HCT116 (cell line): ENCODE results near the gene CHRNA7. TPM values are rescaled to one million over a fixed set of nuclear protein-coding genes. Genes with fewer than 3 reads are reported as not detected.

Source experiments
- ATAC-seq: fragments of 200-7000 bp; cut with Tn5 transposase; 2 replicates; pipeline ENCODE4 v1.9.1; 2020; ENCODE audit warnings: mild to moderate bottlenecking, moderate library complexity
- Bru-seq: library from RNA; stranded (reverse); fragments of 400-500 nt; gene quantifications from one replicate; lab custom pipeline; 2021; lab: Mats Ljungman, UMichigan
- BruChase-seq, 2 experiments: library from RNA; stranded (reverse); fragments of 400-500 nt; gene quantifications; one replicate each; lab custom pipeline; 2021; lab: Mats Ljungman, UMichigan
- BruUV-seq: library from RNA; stranded (reverse); fragments of 400-500 nt; replicated peaks from 2 replicates; lab custom pipeline; 2021; lab: Mats Ljungman, UMichigan
- CTCF ChIA-PET: fragments of 300-600 bp; sonication (Branson Sonifier 250); formaldehyde crosslinking; loops from one replicate; lab custom pipeline; 2021; ENCODE audit warnings: antibody characterized with exemption; lab: Charles Lee
- POLR2A ChIA-PET: fragments of 300-600, 350-600 bp; sonication (Branson Sonifier 250); formaldehyde crosslinking; loops from one replicate; lab custom pipeline; 2021; ENCODE audit warnings: antibody characterized with exemption; lab: Charles Lee
- RAD21 ChIA-PET, 2 experiments: fragments of 300-600 bp; sonication (Branson Sonifier 250); formaldehyde crosslinking; loops; one replicate each; lab custom pipeline; 2023; ENCODE audit warnings: low total read pairs in 2 of 2; ENCODE audit not compliant: uncharacterized antibody in 2 of 2, unreplicated experiment in 2 of 2, low non-redundant PET in 1 of 2; lab: Charles Lee
- DNase-seq: peaks from one replicate; pipeline ENCODE4 v3.0.0-alpha.2; 2010; ENCODE audit warnings: low read depth, low spot score
- H2AFZ ChIP-seq: fragments of 200-600 bp; shearing (Covaris generic), sonication (generic); 2 replicates; pipeline ENCODE4 v1.6.1; 2017; ENCODE audit warnings: low read depth, mixed run types, mixed read lengths, antibody characterized with exemption, low read length; ENCODE audit not compliant: poor library complexity, severe bottlenecking
- H3K27ac ChIP-seq: 2 replicates; pipeline ENCODE4 v1.5.1; 2012; ENCODE audit warnings: low read depth, low read length
- H3K27me3 ChIP-seq: fragments of 200-600 bp; sonication (generic); 2 replicates; pipeline ENCODE4 v1.6.1; 2016; ENCODE audit warnings: mixed run types, low read length, mixed read lengths; ENCODE audit not compliant: insufficient read depth
- H3K36me3 ChIP-seq, 2 experiments: fragments of 200-500 bp in 1 of 2; fragments of 200-600 bp in 1 of 2; sonication (Bioruptor generic) in 1 of 2; sonication (generic) in 1 of 2; 2 replicates each; pipeline versions ENCODE4 v1.5.1 to v1.6.1; 2014 to 2016; ENCODE audit warnings: low read length in 2 of 2, inconsistent platforms in 1 of 2, mixed read lengths in 1 of 2, mixed run types in 1 of 2; ENCODE audit not compliant: insufficient read depth in 2 of 2, control insufficient read depth in 1 of 2
- H3K4me1 ChIP-seq, 2 experiments: fragments of 200-600 bp in 1 of 2; sonication (generic) in 1 of 2; 2 replicates each; pipeline versions ENCODE4 v1.5.1 to v1.6.1; 2012 to 2017; ENCODE audit warnings: low read length in 2 of 2, inconsistent platforms in 1 of 2, mild to moderate bottlenecking in 1 of 2, mixed read lengths in 1 of 2, mixed run types in 1 of 2, moderate library complexity in 1 of 2; ENCODE audit not compliant: insufficient read depth in 2 of 2, control insufficient read depth in 1 of 2
- H3K4me2 ChIP-seq: fragments of 200-600 bp; sonication (generic); 2 replicates; pipeline ENCODE4 v1.6.1; 2017; ENCODE audit warnings: mixed run types, low read length, mixed read lengths
- H3K4me3 ChIP-seq, 2 experiments: fragments of 200-600 bp in 1 of 2; sonication (generic) in 1 of 2; replicated peaks in 1 of 2; 2 replicates each; pipeline ENCODE4 v1.5.1; 2011 to 2016; ENCODE audit warnings: low read length in 2 of 2, control low read depth in 1 of 2, low read depth in 1 of 2, mild to moderate bottlenecking in 1 of 2, mixed read lengths in 1 of 2, mixed run types in 1 of 2
- H3K79me2 ChIP-seq: fragments of 200-600 bp; sonication (generic); 2 replicates; pipeline ENCODE4 v1.6.1; 2017; ENCODE audit warnings: mild to moderate bottlenecking, mixed run types, low read length, moderate library complexity, mixed read lengths; ENCODE audit not compliant: insufficient read depth
- H3K9ac ChIP-seq: fragments of 200-600 bp; sonication (generic); 2 replicates; pipeline ENCODE4 v1.6.1; 2016; ENCODE audit warnings: low read length, mixed read lengths
- H3K9me2 ChIP-seq: fragments of 200-600 bp; sonication (generic), shearing (Covaris generic); 2 replicates; pipeline ENCODE4 v1.6.1; 2017; ENCODE audit warnings: mixed run types, mild to moderate bottlenecking, moderate library complexity; ENCODE audit not compliant: insufficient read depth
- H3K9me3 ChIP-seq, 2 experiments: fragments of 200-500 bp in 1 of 2; fragments of 200-600 bp in 1 of 2; sonication (Bioruptor generic) in 1 of 2; sonication (generic) in 1 of 2; 2 replicates each; pipeline ENCODE4 v1.6.1; 2014 to 2017; ENCODE audit warnings: low read length in 2 of 2, mixed read lengths in 2 of 2, inconsistent platforms in 1 of 2, low read depth in 1 of 2, mild to moderate bottlenecking in 1 of 2, mixed run types in 1 of 2, moderate library complexity in 1 of 2; ENCODE audit not compliant: control insufficient read depth in 1 of 2, insufficient read depth in 1 of 2
- H4K20me1 ChIP-seq: fragments of 200-600 bp; sonication (generic), shearing (Covaris generic); 2 replicates; pipeline ENCODE4 v1.6.1; 2017; ENCODE audit warnings: mixed run types, mild to moderate bottlenecking, moderate library complexity; ENCODE audit not compliant: insufficient read depth
- ATF3 ChIP-seq: IDR thresholded peaks from 2 replicates; pipeline ENCODE4 v1.6.1; 2012
- CEBPB ChIP-seq: IDR thresholded peaks from 2 replicates; pipeline ENCODE4 v1.6.1; 2012; ENCODE audit warnings: low read depth
- CTCF ChIP-seq, 3 experiments: fragments of 200-600 bp in 1 of 3; sonication (generic) in 1 of 3; IDR thresholded peaks in 2 of 3; conservative IDR thresholded peaks in 1 of 3; 2 replicates each; pipeline ENCODE4 v1.5.1; 2012 to 2017; ENCODE audit warnings: low read depth in 2 of 3, low read length in 2 of 3, antibody characterized with exemption in 1 of 3, borderline replicate concordance in 1 of 3, control low read depth in 1 of 3, mild to moderate bottlenecking in 1 of 3, mixed read lengths in 1 of 3, mixed run types in 1 of 3, moderate library complexity in 1 of 3; ENCODE audit not compliant: insufficient read depth in 1 of 3
- EGR1 ChIP-seq: IDR thresholded peaks from 2 replicates; pipeline ENCODE4 v1.6.1; 2012; ENCODE audit warnings: low read depth
- MAX ChIP-seq: IDR thresholded peaks from 2 replicates; pipeline ENCODE4 v1.6.1; 2012
- POLR2A ChIP-seq: IDR thresholded peaks from 2 replicates; pipeline ENCODE4 v1.7.0; 2011; ENCODE audit warnings: borderline replicate concordance; ENCODE audit not compliant: insufficient read depth, insufficient read length; ENCODE audit errors: extremely low read depth
- POLR2AphosphoS5 ChIP-seq: IDR thresholded peaks from 2 replicates; pipeline ENCODE4 v1.6.1; 2011; ENCODE audit warnings: mild to moderate bottlenecking, low read depth, low read length, moderate library complexity
- RAD21 ChIP-seq: IDR thresholded peaks from 2 replicates; pipeline ENCODE4 v1.6.1; 2012; ENCODE audit warnings: low read depth, mild to moderate bottlenecking
- SIN3A ChIP-seq: IDR thresholded peaks from 2 replicates; pipeline ENCODE4 v1.6.1; 2012; ENCODE audit warnings: low read depth
- TCF7L2 ChIP-seq: IDR thresholded peaks from 2 replicates; pipeline ENCODE4 v1.7.0; 2011; ENCODE audit warnings: borderline replicate concordance, inconsistent platforms; ENCODE audit not compliant: insufficient read depth, insufficient read length; ENCODE audit errors: extremely low read depth
- ZBTB33 ChIP-seq: IDR thresholded peaks from 2 replicates; pipeline ENCODE4 v1.6.1; 2011; ENCODE audit warnings: mild to moderate bottlenecking, low read length, moderate library complexity; ENCODE audit not compliant: insufficient replicate concordance; ENCODE audit errors: extremely low read depth
- ZFX ChIP-seq: fragments of 450-650 bp; IDR thresholded peaks from 2 replicates; pipeline ENCODE4 v1.6.1; 2017
- intact Hi-C: fragments of 100-400 bp; cut with micrococcal nuclease; formaldehyde crosslinking; loops from 2 replicates; pipeline ENCODE4 v1.10.0; 2022
- long read RNA-seq: library from polyadenylated mRNA; unstranded; transcript quantifications from one replicate; pipeline ENCODE4 v2.0.0, GENCODE V29; 2021; ENCODE audit not compliant: unreplicated experiment
- polyA plus RNA-seq: library from polyadenylated mRNA; unstranded; fragments of >200 nt; gene quantifications from 2 replicates; pipeline ENCODE4 v1.2.1, GENCODE V29; 2012; ENCODE audit warnings: missing spikeins
- total RNA-seq: library from RNA; stranded (reverse); gene quantifications from one replicate; pipeline ENCODE4 v1.2.1, GENCODE V29; 2021; ENCODE audit not compliant: unreplicated experiment

CHRNA7 gene
- total RNA-seq = 6.8 TPM
- 3.3 and 5.1 TPM in 2 replicates for polyA plus RNA-seq
- percentile 45 among the genes with signal in this experiment for Bru-seq, nascent RNA
- BruChase-seq, experiment 1, labeled RNA remaining after a 6-hour chase = percentile 37 among the genes with signal in this experiment
- BruChase-seq, experiment 2, labeled RNA remaining after a 2-hour chase = percentile 45 among the genes with signal in this experiment
- long read RNA-seq, full-length matches to known transcripts = 5 of 14 reads
- long read RNA-seq, partial matches to known transcripts = 2 of 14 reads
- long read RNA-seq, other reads (novel, unspliced or antisense) = 7 of 14 reads

GRCh38 chr15:32029862-32030781, at the start of gene CHRNA7:
Gene CHRNA7 (plus strand): TSS chr15:32030515. CDS start chr15:32030595, 80 bp downstream.
- Histone ChIP-seq H2AFZ (peak within 1 kb of the TSS; percentile 78), H3K27ac (peak within 1 kb of the TSS; percentile 32; the same call in 1 of the 2 replicates), H3K9ac (peak within 1 kb of the TSS; percentile 67), H3K36me3 (no peaks in the 10 kb centered on the region), H4K20me1 (no peaks in the 10 kb centered on the region), H3K9me2 (no peaks in the 10 kb centered on the region)
- TF ChIP-seq RAD21 (no peak), CTCF (IDR thresholded peaks at IDR 0.05 in 2 of 3, conservative IDR thresholded peaks at IDR 0.05 in 1 of 3; ENCODE audit: borderline replicate concordance in 1 of 3, insufficient read depth in 1 of 3, low read depth in 2 of 3, low read length in 2 of 3) (0 out of 6 replicates have a peak, but pooled peaks of 1 of the 3 experiments have one; percentile 14), ATF3 (no peak), ZBTB33 (no peak), POLR2AphosphoS5 (peak; percentile 64), POLR2A (peak; percentile 95), MAX (no peak), TCF7L2 (no peak), CEBPB (no peak), ZFX (peak; percentile 66; the same call in 1 of the 2 replicates), EGR1 (no peak), SIN3A (no peak)
- TF ChIP-seq, all 23 proteins: peak for 4
- H3K4me3 ChIP-seq = peak within 1 kb of the TSS; percentile 50 to 61
- DNase-seq (peak; percentile 33), ATAC-seq (peak; percentile 96)
- ChIA-PET RAD21 (interaction anchor here in 1 of 2 experiments (1.0 kb wide), 1 partner anchor 53 kb away, joined by 3 read pairs; no protein-coding TSS in a partner anchor), POLR2A (interaction anchor here (1.2 to 1.3 kb wide), 2 partner anchors 12 to 52 kb away, joined by 4 to 5 read pairs; no protein-coding TSS in a partner anchor), CTCF (interaction anchor here (0.5 to 2.3 kb wide), 5 partner anchors 8 to 162 kb away, joined by 3 to 9 read pairs (median 5); no protein-coding TSS in a partner anchor)
- H3K27me3 ChIP-seq = no peaks in the 10 kb centered on the region
- H3K4me1 ChIP-seq = peaks cover 13 to 20% of the 10 kb centered on the region in 2 experiments
- no peaks in the 10 kb centered on the region for H3K79me2 ChIP-seq
- no TSS peak for BruUV-seq
- peak within 1 kb of the TSS; percentile 84 for H3K4me2 ChIP-seq
- H3K9me3 ChIP-seq = no peaks in the 10 kb centered on the region
- intact Hi-C loops = no loop called here
